ENCODE results near the gene RIC8B.
A peak's percentile ranks its signal among the peaks of the same experiment; 100 is the strongest.

RIC8B gene

GRCh38 chr12:106745181-106745745 is 29.2 kb upstream of the RIC8B start:
- in situ Hi-C loops (cut with MboI; ENCODE audit: low sequenced_read_pairs): no loop called here
- peak; percentile 51 to 90 for DNase-seq (ENCODE audit: low spot score in 2 of 2)
- Histone ChIP-seq H3K9me3 (no peaks in the 10 kb centered on the region), H3K4me1 (peaks cover 19% of the 10 kb centered on the region), H3K27me3 (ENCODE audit: low read depth) (no peaks in the 10 kb centered on the region), H3K36me3 (replicated peaks) (no peaks in the 10 kb centered on the region), H3K4me3 (no peak overlapping the region)

DNA sequence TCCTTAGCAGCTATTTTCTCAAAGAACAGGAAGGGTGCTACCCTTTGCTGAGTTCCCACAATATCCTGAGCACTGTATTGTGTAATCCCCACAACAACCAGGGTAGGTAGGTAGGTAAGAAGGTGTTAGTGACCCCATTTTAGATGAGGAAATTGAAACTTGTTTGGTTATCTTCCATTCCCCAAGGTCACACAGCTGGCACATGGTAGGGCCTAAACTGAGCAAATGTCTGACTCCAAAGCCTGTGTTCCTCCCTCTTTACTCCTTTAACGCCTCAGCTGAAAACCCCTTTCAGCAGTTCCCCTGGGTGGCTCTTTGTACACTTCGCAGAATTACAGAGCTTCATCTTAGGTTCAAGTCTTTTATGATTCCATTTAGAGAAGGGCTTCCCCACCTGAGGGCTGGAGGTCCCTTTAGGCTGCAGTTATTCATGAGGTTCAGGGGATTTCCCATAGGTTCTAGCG is 26.5 kb upstream of the RIC8B start:
- DNase-seq (ENCODE audit: low spot score in 2 of 2): no peak
- Histone ChIP-seq H3K36me3 (replicated peaks) (no peaks in the 10 kb centered on the region), H3K27me3 (ENCODE audit: low read depth) (no peaks in the 10 kb centered on the region), H3K9me3 (no peaks in the 10 kb centered on the region), H3K4me1 (peaks cover 19% of the 10 kb centered on the region), H3K4me3 (no peak overlapping the region)
- in situ Hi-C loops (cut with MboI; ENCODE audit: low sequenced_read_pairs): no loop called here

- Histone ChIP-seq H3K9me3 (no peaks in the 10 kb centered on the region), H3K4me3 (no peak overlapping the region), H3K27me3 (ENCODE audit: low read depth) (no peaks in the 10 kb centered on the region), H3K4me1 (peaks cover 2% of the 10 kb centered on the region), H3K36me3 (replicated peaks) (no peaks in the 10 kb centered on the region; the same call in 1 of the 2 replicates)
- DNase-seq (ENCODE audit: low spot score in 2 of 2): no peak
- in situ Hi-C loops (cut with MboI; ENCODE audit: low sequenced_read_pairs): no loop called here
Measured at GRCh38 chr12:106750524-106750923, 24.0 kb upstream of the RIC8B start.

- no peak for DNase-seq (ENCODE audit: low spot score in 2 of 2)
- Histone ChIP-seq H3K4me1 (no peaks in the 10 kb centered on the region), H3K36me3 (replicated peaks) (no peaks in the 10 kb centered on the region; the same call in 1 of the 2 replicates)
Measured at GRCh38 chr12:106753526-106753925, 21.0 kb upstream of the RIC8B start.

DNA sequence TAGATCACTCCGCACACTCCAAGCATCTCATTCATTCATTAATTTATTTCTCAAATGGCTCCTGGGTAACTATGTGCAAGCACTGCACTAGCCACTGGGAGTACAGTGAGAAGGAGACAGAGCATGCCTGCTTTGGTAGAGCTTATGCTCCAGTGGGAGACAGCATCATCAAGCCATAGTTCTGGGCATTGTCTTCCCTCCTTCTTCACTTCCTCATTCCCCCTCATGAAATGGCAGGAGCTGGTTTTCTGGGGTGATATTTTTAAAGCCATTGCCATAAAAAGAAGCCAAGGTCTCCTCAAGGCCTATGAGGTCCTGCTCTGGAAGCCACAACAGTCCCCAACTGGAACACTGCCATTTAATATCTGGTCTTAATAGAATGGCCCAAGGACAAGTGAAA is 20.2 kb upstream of the RIC8B start:
- no peaks in the 10 kb centered on the region for H3K27me3 ChIP-seq (ENCODE audit: low read depth)
- peaks cover under 1% of the 10 kb centered on the region; the same call in 1 of the 2 replicates for H3K4me1 ChIP-seq
- no peaks in the 10 kb centered on the region; the same call in 1 of the 2 replicates for H3K36me3 ChIP-seq (replicated peaks)
- in situ Hi-C loops (cut with MboI; ENCODE audit: low sequenced_read_pairs): no loop called here
- DNase-seq (ENCODE audit: low spot score in 2 of 2): no peak
- no peaks in the 10 kb centered on the region for H3K9me3 ChIP-seq
- H3K4me3 ChIP-seq: no peak overlapping the region

More at GRCh38 chr12:106753526-106753925, 21.0 kb upstream of the RIC8B start:
- Histone ChIP-seq H3K27me3 (ENCODE audit: low read depth) (no peaks in the 10 kb centered on the region), H3K9me3 (no peaks in the 10 kb centered on the region), H3K4me3 (no peak overlapping the region)
- in situ Hi-C loops (cut with MboI; ENCODE audit: low sequenced_read_pairs): no loop called here

DNA sequence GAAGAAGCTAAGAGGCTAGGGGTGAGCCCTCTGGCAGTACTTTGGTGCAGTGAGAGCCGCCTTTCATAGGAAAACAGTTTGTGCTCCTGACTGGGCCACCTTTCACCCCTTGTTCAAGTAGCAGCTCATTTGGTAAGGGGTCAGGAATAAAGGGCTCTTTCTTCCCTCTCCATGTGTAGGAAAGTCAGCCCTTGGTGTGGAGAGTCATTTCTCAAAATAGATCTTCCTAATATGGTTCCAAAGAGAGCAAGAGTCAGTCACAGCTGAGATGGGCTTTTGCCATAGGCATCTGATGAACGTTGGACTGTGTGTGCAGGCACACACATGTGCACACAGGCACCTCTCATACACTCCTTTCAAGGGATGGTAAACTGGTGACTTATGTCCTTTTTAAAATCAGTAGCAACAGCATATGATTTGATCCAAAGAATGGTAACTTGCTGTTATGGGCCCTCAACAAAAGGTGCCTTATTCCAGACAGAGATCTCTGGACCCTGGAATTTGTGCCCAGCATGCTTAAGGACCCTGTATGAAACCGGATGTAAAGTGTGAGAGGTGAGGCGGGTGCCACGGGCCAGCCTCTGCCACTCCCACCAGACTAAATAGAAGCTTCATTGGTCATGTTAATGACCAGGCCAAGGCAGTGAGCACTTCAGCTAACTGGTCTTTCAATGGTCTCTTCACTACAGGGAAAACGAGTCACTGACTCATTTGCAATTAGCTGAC is 16.7 kb upstream of the RIC8B start:
- in situ Hi-C loops (cut with MboI; ENCODE audit: low sequenced_read_pairs): no loop called here
- no peaks in the 10 kb centered on the region for H3K9me3 ChIP-seq
- no peak for DNase-seq (ENCODE audit: low spot score in 2 of 2)

GRCh38 chr12:106758349-106759110 is 16.0 kb upstream of the RIC8B start:
- no peaks in the 10 kb centered on the region; the same call in 1 of the 2 replicates for H3K36me3 ChIP-seq (replicated peaks)
- no peaks in the 10 kb centered on the region for H3K9me3 ChIP-seq
- no peak for DNase-seq (ENCODE audit: low spot score in 2 of 2)
- in situ Hi-C loops (cut with MboI; ENCODE audit: low sequenced_read_pairs): no loop called here
- H3K4me1 ChIP-seq: peaks cover 12% of the 10 kb centered on the region
- H3K27me3 ChIP-seq (ENCODE audit: low read depth): no peaks in the 10 kb centered on the region
- H3K4me3 ChIP-seq: no peak overlapping the region

More for the DNA sequence above, 16.7 kb upstream of the RIC8B start:
- Histone ChIP-seq H3K4me3 (no peak overlapping the region), H3K36me3 (replicated peaks) (no peaks in the 10 kb centered on the region; the same call in 1 of the 2 replicates), H3K27me3 (ENCODE audit: low read depth) (no peaks in the 10 kb centered on the region), H3K4me1 (peaks cover 12% of the 10 kb centered on the region)

DNA sequence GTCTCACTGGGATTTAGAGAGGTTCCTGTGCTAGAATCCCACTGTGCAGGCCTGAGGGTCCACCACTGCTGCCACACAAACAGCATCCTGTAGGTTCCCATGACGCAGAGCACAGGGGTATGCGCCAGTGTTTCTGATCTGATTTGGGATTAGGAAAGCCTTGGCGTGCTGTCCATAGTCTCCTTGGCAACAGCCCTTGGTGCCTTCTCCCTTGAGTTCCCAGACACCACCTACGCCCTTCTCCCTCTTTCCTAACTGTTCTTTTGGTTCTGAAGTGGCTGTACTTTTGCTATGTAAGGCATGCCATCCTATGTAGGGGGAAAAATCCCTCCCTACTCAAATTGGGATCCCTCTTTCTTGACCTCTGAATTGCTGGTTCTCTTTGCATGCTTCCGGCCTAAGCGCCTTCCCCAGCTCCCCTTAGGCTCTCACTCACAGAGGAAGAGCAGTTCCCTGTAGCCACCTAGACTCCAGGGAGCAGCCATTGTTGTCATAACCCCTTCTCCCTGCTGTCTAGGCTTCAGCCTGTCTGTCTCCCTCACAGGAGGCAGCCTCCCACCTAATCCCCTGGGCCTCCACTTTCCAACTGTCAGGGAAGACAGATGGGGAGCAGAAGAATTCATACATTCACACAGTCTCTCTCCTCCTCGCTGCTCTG is 14.8 kb upstream of the RIC8B start:
- no peak for DNase-seq (ENCODE audit: low spot score in 2 of 2)
- in situ Hi-C loops (cut with MboI; ENCODE audit: low sequenced_read_pairs): no loop called here
- Histone ChIP-seq H3K9me3 (no peaks in the 10 kb centered on the region), H3K27me3 (ENCODE audit: low read depth) (no peaks in the 10 kb centered on the region), H3K36me3 (replicated peaks) (no peaks in the 10 kb centered on the region; the same call in 1 of the 2 replicates), H3K4me3 (no peak overlapping the region), H3K4me1 (peaks cover 12% of the 10 kb centered on the region)

DNA sequence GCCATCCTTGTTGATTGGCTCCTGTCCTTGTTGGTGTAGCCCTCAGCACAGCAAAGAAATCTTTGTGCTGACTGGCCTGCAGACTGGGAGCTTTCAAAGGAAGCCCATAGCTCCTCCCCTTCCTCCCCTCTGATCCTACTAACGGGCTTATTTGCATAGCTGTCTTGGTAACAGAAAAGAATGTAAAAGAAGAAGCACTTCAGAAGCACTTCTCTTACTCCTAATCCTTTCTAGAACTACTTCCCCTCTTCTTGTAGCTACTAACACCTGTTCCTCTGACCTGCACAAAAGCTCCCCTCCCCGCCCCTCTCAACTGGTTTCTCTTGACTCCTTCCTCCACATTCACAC is 14.3 kb upstream of the RIC8B start:
- DNase-seq (ENCODE audit: low spot score in 2 of 2): peak; percentile 56 to 58
- in situ Hi-C loops (cut with MboI; ENCODE audit: low sequenced_read_pairs): no loop called here
- H3K27me3 ChIP-seq (ENCODE audit: low read depth): no peaks in the 10 kb centered on the region
- no peaks in the 10 kb centered on the region for H3K9me3 ChIP-seq
- H3K4me3 ChIP-seq: no peak overlapping the region
- no peaks in the 10 kb centered on the region; the same call in 1 of the 2 replicates for H3K36me3 ChIP-seq (replicated peaks)
- peaks cover 12% of the 10 kb centered on the region for H3K4me1 ChIP-seq

- no peak for DNase-seq (ENCODE audit: low spot score in 2 of 2)
- Histone ChIP-seq H3K36me3 (replicated peaks) (no peaks in the 10 kb centered on the region), H3K4me3 (no peak overlapping the region), H3K27me3 (ENCODE audit: low read depth) (no peaks in the 10 kb centered on the region), H3K9me3 (no peaks in the 10 kb centered on the region), H3K4me1 (peaks cover 34% of the 10 kb centered on the region)
- in situ Hi-C loops (cut with MboI; ENCODE audit: low sequenced_read_pairs): no loop called here
Measured at GRCh38 chr12:106764220-106764619, 10.3 kb upstream of the RIC8B start.

DNA sequence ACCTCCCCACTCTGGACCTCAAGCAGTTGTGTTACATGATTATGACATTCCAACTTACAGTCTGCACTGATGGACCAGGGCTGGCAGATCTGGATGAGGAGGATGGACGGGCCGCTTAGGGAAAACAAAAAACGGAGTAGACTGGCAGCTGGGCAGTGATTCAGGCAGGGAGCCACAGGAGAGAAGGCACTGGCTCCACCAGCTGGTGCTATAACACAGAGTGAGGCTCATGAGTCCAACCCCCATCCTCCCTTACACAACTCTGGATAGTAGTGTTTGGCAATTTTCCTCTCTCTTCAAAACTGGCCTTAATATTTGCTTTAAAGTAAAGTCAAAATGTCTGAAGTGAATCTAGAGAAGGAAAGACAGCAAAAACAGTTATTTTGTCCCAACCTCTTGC is 9.7 kb upstream of the RIC8B start:
- Histone ChIP-seq H3K4me3 (no peak overlapping the region), H3K27me3 (ENCODE audit: low read depth) (no peaks in the 10 kb centered on the region), H3K9me3 (no peaks in the 10 kb centered on the region), H3K4me1 (peaks cover 31% of the 10 kb centered on the region), H3K36me3 (replicated peaks) (no peaks in the 10 kb centered on the region)
- DNase-seq (ENCODE audit: low spot score in 2 of 2): no peak
- in situ Hi-C loops (cut with MboI; ENCODE audit: low sequenced_read_pairs): no loop called here

DNA sequence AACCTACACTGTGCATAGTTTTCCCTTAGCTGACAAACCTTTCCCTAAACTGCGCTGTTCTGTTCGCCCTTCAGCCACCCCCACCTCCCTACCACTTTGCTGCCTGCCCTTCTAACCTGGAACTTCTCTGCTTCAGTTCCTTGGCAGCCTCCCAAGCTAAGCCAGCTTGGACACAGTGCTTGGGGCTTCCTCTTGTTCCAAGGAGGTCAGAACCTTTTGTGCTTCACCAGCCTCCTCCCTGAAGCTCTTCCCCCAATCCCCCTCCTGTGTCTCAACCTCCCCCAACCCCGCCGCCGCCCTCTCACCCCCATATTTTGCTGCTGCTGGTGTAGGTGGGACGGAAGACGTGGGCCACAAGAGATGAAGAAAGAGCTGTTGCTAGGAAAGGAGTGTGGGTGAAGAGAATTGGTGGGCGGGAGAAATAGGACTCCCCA is 8.1 kb upstream of the RIC8B start:
- H3K9me3 ChIP-seq: no peaks in the 10 kb centered on the region
- DNase-seq (ENCODE audit: low spot score in 2 of 2): no peak
- in situ Hi-C loops (cut with MboI; ENCODE audit: low sequenced_read_pairs): no loop called here
- no peaks in the 10 kb centered on the region for H3K27me3 ChIP-seq (ENCODE audit: low read depth)
- peaks cover 24% of the 10 kb centered on the region for H3K4me1 ChIP-seq
- no peaks in the 10 kb centered on the region for H3K36me3 ChIP-seq (replicated peaks)
- H3K4me3 ChIP-seq: no peak overlapping the region

DNA sequence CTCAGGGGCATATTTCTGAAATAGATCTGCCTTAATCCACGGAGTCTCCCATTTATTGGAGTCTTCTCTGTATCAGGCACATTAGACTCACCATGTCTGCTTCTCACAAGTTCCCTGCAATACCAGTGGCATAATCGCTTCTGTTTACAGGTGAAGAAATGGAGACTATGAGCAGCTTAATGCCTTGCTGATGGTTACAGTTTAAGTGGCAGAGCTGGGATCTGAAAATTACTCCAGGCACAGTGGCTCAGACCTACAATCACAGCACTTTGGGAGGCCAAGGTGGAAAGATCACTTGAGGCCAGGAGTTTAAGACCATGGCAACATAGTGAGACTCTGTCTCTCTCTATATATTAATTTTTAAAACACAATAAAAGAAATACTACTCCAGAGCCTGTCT is 7.3 kb upstream of the RIC8B start:
- H3K4me3 ChIP-seq: no peak overlapping the region
- no peaks in the 10 kb centered on the region for H3K27me3 ChIP-seq (ENCODE audit: low read depth)
- in situ Hi-C loops (cut with MboI; ENCODE audit: low sequenced_read_pairs): no loop called here
- H3K4me1 ChIP-seq: peaks cover 24% of the 10 kb centered on the region
- no peaks in the 10 kb centered on the region for H3K36me3 ChIP-seq (replicated peaks)
- H3K9me3 ChIP-seq: no peaks in the 10 kb centered on the region
- DNase-seq (ENCODE audit: low spot score in 2 of 2): no peak
